Fibroblast of mammary gland (primary cell): Measurements from ENCODE around the gene CLCN7.

Source experiments
- DNase-seq: peaks from one replicate; pipeline ENCODE4 v3.0.0-alpha.2; 2010; ENCODE audit warnings: low read depth
- H3K4me3 ChIP-seq: 2 replicates; pipeline ENCODE4 v1.5.1; 2011; ENCODE audit warnings: low read depth, mild to moderate bottlenecking, low read length, moderate library complexity; ENCODE audit not compliant: control insufficient read depth
- CTCF ChIP-seq: conservative IDR thresholded peaks from 2 replicates; pipeline ENCODE4 v1.5.1; 2011; ENCODE audit warnings: low read depth, low read length, inconsistent platforms; ENCODE audit not compliant: control insufficient read depth, insufficient read depth

Gene CLCN7

GRCh38 chr16:1508494-1509187, 33.8 kb upstream of the CLCN7 start:
- H3K4me3 ChIP-seq = no peak overlapping the region

GRCh38 chr16:1506494-1507213, 31.8 kb upstream of the CLCN7 start:
- TF ChIP-seq CTCF = no peak
- DNase-seq = no peak

More at GRCh38 chr16:1508494-1509187, 33.8 kb upstream of the CLCN7 start:
- no peak for DNase-seq
- TF ChIP-seq CTCF = no peak

GRCh38 chr16:1505912-1506311, 31.1 kb upstream of the CLCN7 start:
- DNase-seq = no peak
- no peak overlapping the region for H3K4me3 ChIP-seq
- TF ChIP-seq CTCF = no peak

More at GRCh38 chr16:1506494-1507213, 31.8 kb upstream of the CLCN7 start:
- no peak overlapping the region for H3K4me3 ChIP-seq

GRCh38 chr16:1505073-1505844, 30.4 kb upstream of the CLCN7 start:
- no peak overlapping the region for H3K4me3 ChIP-seq
- DNase-seq = no peak
- no peak for TF ChIP-seq CTCF

GRCh38 chr16:1503110-1503955, 28.5 kb upstream of the CLCN7 start:
- no peak for TF ChIP-seq CTCF
- DNase-seq = no peak
- no peak overlapping the region for H3K4me3 ChIP-seq
